ENCODE results near the gene PCNA. TPM values are rescaled to one million over a fixed set of nuclear protein-coding genes. Genes with fewer than 3 reads are reported as not detected.
A peak's percentile ranks its signal among the peaks of the same experiment; 100 is the strongest.

Gene PCNA
- total RNA-seq, 4 donors from 2014 or later, result 28.2 to 42.8 (median 37.4) TPM

DNA sequence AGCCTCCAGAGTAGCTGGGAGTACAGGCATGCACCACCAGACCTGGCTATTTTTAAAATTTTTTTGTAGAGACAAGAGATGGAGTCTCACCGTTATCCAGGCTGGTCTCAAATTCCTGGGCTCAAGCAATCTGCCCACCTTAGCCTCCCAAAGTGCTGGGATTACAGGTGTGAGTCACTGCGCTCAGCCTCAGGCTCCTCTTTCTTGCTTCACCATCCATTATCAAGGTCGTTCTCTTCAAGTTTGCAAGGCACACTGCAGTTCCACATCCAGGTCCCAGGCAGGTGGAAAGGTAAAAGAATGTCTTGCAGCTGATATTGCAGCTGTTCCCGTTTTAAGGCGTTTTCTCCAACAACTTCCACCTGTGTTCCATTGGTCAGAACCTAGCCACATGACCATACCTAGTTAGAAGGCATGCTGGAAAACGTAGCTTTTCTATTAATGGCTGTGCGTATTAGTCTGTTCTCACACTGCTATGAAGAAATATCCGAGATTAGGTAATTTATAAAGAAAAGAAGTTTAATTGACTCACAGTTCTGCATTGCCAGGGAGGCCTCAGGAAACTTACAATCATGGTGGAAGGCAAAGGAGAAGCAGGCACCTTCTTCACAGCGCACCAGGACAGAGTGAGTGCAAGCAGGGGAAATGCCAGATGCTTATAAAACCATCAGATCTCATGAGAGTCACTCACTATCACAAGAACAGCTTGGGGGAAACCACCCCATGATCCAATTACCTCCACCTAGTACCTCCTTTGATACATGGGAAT lies 51.7 kb downstream of the PCNA start:
- no peaks in the 10 kb centered on the region for H3K27me3 ChIP-seq
- 94 to 95% methylated on average over 8 to 9 of the region's 9 CpGs for WGBS, 2 donors
- no peak overlapping the region for H3K27ac ChIP-seq
- H3K9me3 ChIP-seq, result no peaks in the 10 kb centered on the region
- H3K4me3 ChIP-seq, result no peak overlapping the region
- peaks cover 0 to 10% (median 4%) of the 10 kb centered on the region in 4 donors for H3K4me1 ChIP-seq
- H3K36me3 ChIP-seq, result peaks cover 0 to 17% (median 0%) of the 10 kb centered on the region in 3 donors
- DNase-seq (ENCODE audit: low spot score in 2 of 2), result no peak
- TF ChIP-seq, protein P1, sequence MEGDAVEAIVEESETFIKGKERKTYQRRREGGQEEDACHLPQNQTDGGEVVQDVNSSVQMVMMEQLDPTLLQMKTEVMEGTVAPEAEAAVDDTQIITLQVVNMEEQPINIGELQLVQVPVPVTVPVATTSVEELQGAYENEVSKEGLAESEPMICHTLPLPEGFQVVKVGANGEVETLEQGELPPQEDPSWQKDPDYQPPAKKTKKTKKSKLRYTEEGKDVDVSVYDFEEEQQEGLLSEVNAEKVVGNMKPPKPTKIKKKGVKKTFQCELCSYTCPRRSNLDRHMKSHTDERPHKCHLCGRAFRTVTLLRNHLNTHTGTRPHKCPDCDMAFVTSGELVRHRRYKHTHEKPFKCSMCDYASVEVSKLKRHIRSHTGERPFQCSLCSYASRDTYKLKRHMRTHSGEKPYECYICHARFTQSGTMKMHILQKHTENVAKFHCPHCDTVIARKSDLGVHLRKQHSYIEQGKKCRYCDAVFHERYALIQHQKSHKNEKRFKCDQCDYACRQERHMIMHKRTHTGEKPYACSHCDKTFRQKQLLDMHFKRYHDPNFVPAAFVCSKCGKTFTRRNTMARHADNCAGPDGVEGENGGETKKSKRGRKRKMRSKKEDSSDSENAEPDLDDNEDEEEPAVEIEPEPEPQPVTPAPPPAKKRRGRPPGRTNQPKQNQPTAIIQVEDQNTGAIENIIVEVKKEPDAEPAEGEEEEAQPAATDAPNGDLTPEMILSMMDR (IDR thresholded peaks at IDR 0.05), result no peak
- TF ChIP-seq POLR2A (IDR thresholded peaks at IDR 0.05) (no peak), EP300 (IDR thresholded peaks at IDR 0.05) (no peak)

DNA sequence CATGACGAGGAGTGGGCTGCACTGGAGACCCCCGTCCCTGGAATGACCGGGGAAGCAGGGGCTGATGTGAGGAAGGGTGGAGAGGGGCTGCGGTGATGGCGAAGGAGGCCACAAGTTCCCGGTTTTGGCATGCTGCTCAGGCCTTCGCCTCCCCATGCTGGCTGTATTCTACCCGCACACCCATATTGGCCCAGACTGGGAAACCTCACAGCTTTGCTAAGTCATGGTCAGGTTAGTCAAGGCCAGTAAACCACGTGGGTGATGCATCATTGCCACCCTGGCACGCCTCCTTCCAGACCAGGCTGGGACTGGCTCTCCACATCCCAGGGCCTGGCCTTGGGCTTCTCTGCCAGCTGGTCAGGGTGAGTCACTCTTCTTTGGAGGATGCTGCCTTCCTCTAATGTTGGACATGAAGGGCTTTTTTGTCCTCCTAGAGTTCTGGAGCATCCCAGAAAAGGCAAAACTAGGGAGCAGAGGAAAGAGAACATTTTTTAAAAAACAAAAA lies 53.8 kb downstream of the PCNA start:
- H3K4me1 ChIP-seq, result no peaks in the 10 kb centered on the region
- H3K9me3 ChIP-seq, result no peaks in the 10 kb centered on the region
- H3K36me3 ChIP-seq, result peaks cover 0 to 17% (median 0%) of the 10 kb centered on the region in 3 donors
- no peaks in the 10 kb centered on the region for H3K27me3 ChIP-seq
- peak overlapping the region in 1 of 4 donors; percentile 59 for H3K27ac ChIP-seq
- TF ChIP-seq, protein P1 (IDR thresholded peaks at IDR 0.05), result no peak
- TF ChIP-seq POLR2A (IDR thresholded peaks at IDR 0.05) (no peak), EP300 (IDR thresholded peaks at IDR 0.05) (no peak)
- no peak for DNase-seq (ENCODE audit: low spot score in 2 of 2)
- 81 to 88% methylated on average over 10 of the region's 10 CpGs for WGBS, 2 donors
- no peak overlapping the region for H3K4me3 ChIP-seq

DNA sequence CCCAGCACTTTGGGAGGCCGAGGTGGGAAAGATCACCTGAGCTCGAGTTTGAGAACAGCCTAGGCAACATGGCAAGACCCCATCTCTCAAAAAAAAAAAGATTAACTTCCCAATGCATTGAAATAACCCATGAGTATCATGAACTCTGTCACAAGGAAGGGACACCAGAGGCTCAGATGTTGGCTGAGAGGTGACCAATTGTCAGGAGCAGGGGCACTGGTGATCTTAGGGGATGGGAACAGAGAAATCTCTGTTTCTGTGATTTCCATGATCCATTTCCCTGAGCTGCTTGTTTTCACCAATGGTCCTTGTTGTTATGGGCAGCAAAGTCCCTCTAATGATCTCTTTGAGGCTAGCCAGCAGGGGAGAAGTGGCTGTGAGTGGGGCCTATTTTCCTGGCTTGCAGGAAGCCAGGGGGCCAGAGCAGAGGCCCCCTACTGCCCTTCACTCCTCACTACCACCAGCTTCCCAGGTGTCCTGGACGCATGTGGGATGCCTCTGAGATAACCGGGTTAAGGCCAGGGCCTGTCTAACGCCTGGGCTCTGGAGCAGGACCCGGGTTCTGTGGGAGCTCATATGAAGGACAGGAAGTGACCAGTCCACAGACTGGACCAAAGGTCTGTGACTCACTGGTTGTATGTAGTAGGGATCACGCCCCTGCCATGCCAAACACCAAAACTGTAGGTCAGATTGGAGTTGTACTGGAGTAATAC lies 54.4 kb downstream of the PCNA start:
- Histone ChIP-seq H3K4me1 (no peaks in the 10 kb centered on the region), H3K27me3 (no peaks in the 10 kb centered on the region), H3K27ac (peak overlapping the region in 1 of 4 donors; percentile 59), H3K9me3 (no peaks in the 10 kb centered on the region), H3K36me3 (peaks cover 0 to 17% (median 0%) of the 10 kb centered on the region in 3 donors), H3K4me3 (no peak overlapping the region)
- no peak for TF ChIP-seq POLR2A (IDR thresholded peaks at IDR 0.05)
- TF ChIP-seq, protein P1 (IDR thresholded peaks at IDR 0.05), result no peak
- no peak for TF ChIP-seq EP300 (IDR thresholded peaks at IDR 0.05)
- 78 to 87% methylated on average over 6 to 7 of the region's 7 CpGs for WGBS, 2 donors
- DNase-seq (ENCODE audit: low spot score in 2 of 2), result no peak

Small RNA genes within 50 kb of the gene (small RNA-seq; reads per million reads assigned to genes)
- gene RF00019 (not detected), gene RF00568 (not detected), gene RNA5SP474 (not detected)

Other genes starting within 250 kb of the PCNA start
- gene SLC23A2, start 118.4 kb downstream of the PCNA start, total RNA-seq, result 10 to 100 TPM; 30.6 to 48.5 (median 40.6) TPM
- gene TMEM230, start 6.9 kb downstream of the PCNA start, total RNA-seq, result 10 to 100 TPM; 55.9 to 88.1 (median 84.7) TPM
- gene CDS2, start 7.0 kb upstream of the PCNA start, total RNA-seq, result 10 to 100 TPM; 29.4 to 35.0 (median 34.1) TPM
- gene PROKR2, start 197.0 kb upstream of the PCNA start, total RNA-seq, result not detected

Data from tibial nerve (tissue), 4 donors.